K562 (cell line): ENCODE measurements around the gene EFEMP2. TPM values are rescaled to one million over a fixed set of nuclear protein-coding genes. Genes with fewer than 3 reads are reported as not detected.
A peak's percentile ranks its signal among the peaks of the same experiment; 100 is the strongest.

Source experiments
- BRF1 ChIP-seq: IDR thresholded peaks from 3 replicates; pipeline ENCODE4 v1.6.1; 2011; ENCODE audit warnings: borderline replicate concordance, mild to moderate bottlenecking; ENCODE audit not compliant: insufficient read length; ENCODE audit errors: extremely low read depth
- CBFA2T2 ChIP-seq: fragments of 450-650 bp; conservative IDR thresholded peaks from 2 replicates; pipeline ENCODE4 v1.6.1; 2017; ENCODE audit warnings: mild to moderate bottlenecking
- COPS2 ChIP-seq: fragments of 450-650 bp; conservative IDR thresholded peaks from 2 replicates; pipeline ENCODE4 v1.6.1; 2016; ENCODE audit warnings: mild to moderate bottlenecking, moderate library complexity
- FUS ChIP-seq: fragments of 200-400 bp; formaldehyde crosslinking; optimal IDR thresholded peaks from 2 replicates; pipeline ENCODE3; 2017; ENCODE audit warnings: low read depth, low read length
- GABPB1 ChIP-seq: sonication (generic); formaldehyde crosslinking; IDR thresholded peaks from 2 replicates; pipeline ENCODE4 v1.8.0; 2022; ENCODE audit warnings: mild to moderate bottlenecking, missing genetic modification reagents
- GATAD2A ChIP-seq: fragments of 450-650 bp; IDR thresholded peaks from 2 replicates; pipeline ENCODE4 v1.6.1; 2017
- HNRNPH1 ChIP-seq: fragments of 200-400 bp; formaldehyde crosslinking; optimal IDR thresholded peaks from 2 replicates; pipeline ENCODE3; 2017; ENCODE audit warnings: low read depth, mild to moderate bottlenecking, low read length, moderate library complexity
- MCM7 ChIP-seq, 2 experiments: fragments of 450-650 bp; IDR thresholded peaks; 2 replicates each; pipeline ENCODE4 v1.6.1; 2016 to 2018
- NBN ChIP-seq: fragments of 450-650 bp; IDR thresholded peaks from 2 replicates; pipeline ENCODE4 v1.6.1; 2016; ENCODE audit warnings: low read depth, mild to moderate bottlenecking
- NFE2 ChIP-seq: IDR thresholded peaks from 2 replicates; pipeline ENCODE4 v1.6.1; 2014; ENCODE audit warnings: antibody characterized with exemption, low read depth
- POLR2AphosphoS2 ChIP-seq: IDR thresholded peaks from 2 replicates; pipeline ENCODE4 v1.6.1; 2012; ENCODE audit warnings: low read length, improper control_type of control experiment
- PYGO2 ChIP-seq: fragments of 450-650 bp; IDR thresholded peaks from 2 replicates; pipeline ENCODE4 v1.6.1; 2016; ENCODE audit warnings: mild to moderate bottlenecking, missing genetic modification characterization, moderate library complexity, missing compliant biosample characterization
- RFX1 ChIP-seq: fragments of 450-650 bp; IDR thresholded peaks from 2 replicates; pipeline ENCODE4 v1.6.1; 2016; ENCODE audit warnings: mild to moderate bottlenecking, moderate library complexity
- SIRT6 ChIP-seq: IDR thresholded peaks from one replicate; pipeline ENCODE4 v1.6.1; 2012; ENCODE audit warnings: low read depth, mild to moderate bottlenecking, control low read depth, inconsistent platforms, low read length, moderate library complexity
- SMC3 ChIP-seq: conservative IDR thresholded peaks from 2 replicates; pipeline ENCODE4 v1.6.1; 2011; ENCODE audit warnings: low read depth, low read length, improper control_type of control experiment; ENCODE audit not compliant: insufficient read depth
- SRSF1 ChIP-seq: fragments of 200-400 bp; formaldehyde crosslinking; IDR thresholded peaks from 2 replicates; pipeline ENCODE4 v1.6.1; 2017; ENCODE audit warnings: mild to moderate bottlenecking, low read depth, low read length, moderate library complexity
- ZBED1 ChIP-seq: IDR thresholded peaks from 2 replicates; pipeline ENCODE4 v1.6.1; 2014
- polyA plus RNA-seq, 8 experiments: library from polyadenylated mRNA; depleted of rRNA in 4 of 8; stranded (reverse) in 5 of 8; unstranded in 3 of 8; fragments of >200 nt; fragmentation: Nextera tagmentation in 2 of 8; fragmentation: Illumina TruSeq in 1 of 8; extraction: Ambion mirVana in 2 of 8; extraction: Trizol in 1 of 8; gene quantifications; 2 replicates each; pipeline versions ENCODE4 v1.2.1 to v1.2.3, GENCODE V29; 2011 to 2014; ENCODE audit warnings: inconsistent platforms in 1 of 8, missing spikeins in 1 of 8
- total RNA-seq, 7 experiments: library from RNA; depleted of rRNA in 6 of 7; stranded (reverse); fragments of >200 nt in 6 of 7; fragmentation: Illumina TruSeq in 2 of 7; extraction: Trizol in 2 of 7; gene quantifications; 2 replicates each; pipeline versions ENCODE4 v1.2.1 to v1.2.3, GENCODE V29; 2011 to 2021; ENCODE audit warnings: low replicate concordance in 1 of 7
- TF ChIP-seq, protein P1 (sequence below): fragments of 450-650 bp; IDR thresholded peaks from 2 replicates; pipeline ENCODE4 v1.6.1; 2018; ENCODE audit not compliant: partially characterized antibody
- TF ChIP-seq, protein P2 (sequence below): sonication (generic); formaldehyde crosslinking; IDR thresholded peaks from 2 replicates; pipeline ENCODE4 v1.8.1; 2023; ENCODE audit warnings: mild to moderate bottlenecking, missing genetic modification reagents
- TF ChIP-seq, protein P3 (sequence below), 3 experiments: IDR thresholded peaks in 2 of 3; conservative IDR thresholded peaks in 1 of 3; 2 replicates each; pipeline ENCODE4 v1.5.1; 2011 to 2012; ENCODE audit warnings: low read length in 3 of 3, mild to moderate bottlenecking in 3 of 3, control low read depth in 2 of 3, improper control_type of control experiment in 1 of 3, inconsistent platforms in 1 of 3, low read depth in 1 of 3, mixed read lengths in 1 of 3, moderate library complexity in 1 of 3; ENCODE audit not compliant: insufficient read depth in 2 of 3

The EFEMP2 gene
- total and polyA plus RNA-seq, 9 of the 15 experiments (the other 6 are each of a cell fraction or from before 2014, with no cell fraction given): 0.07 to 2.9 (median 0.69) TPM; not detected in 1

DNA sequence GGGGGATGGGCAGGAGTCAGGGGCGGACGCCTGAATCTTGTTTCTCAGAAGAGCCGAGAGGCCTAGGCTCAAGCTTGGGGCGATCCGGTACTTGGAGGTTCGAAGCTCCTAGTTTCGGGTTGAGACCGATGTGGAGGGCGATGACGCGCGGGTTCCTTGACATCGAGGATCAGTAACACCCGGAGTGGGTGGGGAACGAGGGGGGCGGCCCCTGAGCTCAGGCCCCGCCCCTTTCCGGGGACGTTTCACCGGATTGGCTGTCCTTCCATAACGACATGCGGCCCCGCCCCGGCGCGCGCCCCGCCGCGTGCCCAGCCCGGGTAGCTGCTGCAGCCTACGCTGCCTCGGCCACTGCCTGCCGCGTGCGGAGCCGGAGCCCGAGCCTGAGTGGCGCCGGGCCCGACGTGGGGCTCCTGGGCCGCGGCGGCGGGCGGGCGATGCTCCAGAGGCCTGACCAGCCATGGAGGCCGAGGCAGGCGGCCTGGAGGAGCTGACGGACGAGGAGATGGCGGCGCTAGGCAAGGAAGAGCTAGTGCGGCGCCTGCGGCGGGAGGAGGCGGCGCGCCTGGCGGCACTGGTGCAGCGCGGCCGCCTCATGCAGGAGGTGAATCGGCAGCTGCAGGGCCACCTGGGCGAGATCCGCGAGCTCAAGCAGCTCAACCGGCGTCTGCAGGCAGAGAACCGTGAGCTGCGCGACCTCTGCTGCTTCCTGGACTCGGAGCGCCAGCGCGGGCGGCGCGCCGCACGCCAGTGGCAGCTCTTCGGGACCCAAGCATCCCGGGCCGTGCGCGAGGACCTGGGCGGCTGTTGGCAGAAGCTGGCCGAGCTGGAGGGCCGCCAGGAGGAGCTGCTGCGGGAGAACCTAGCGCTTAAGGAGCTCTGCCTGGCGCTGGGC, 18.0 kb upstream of the EFEMP2 start, which contains the start of gene CCDC85B (continued):
- TF ChIP-seq, protein P1, sequence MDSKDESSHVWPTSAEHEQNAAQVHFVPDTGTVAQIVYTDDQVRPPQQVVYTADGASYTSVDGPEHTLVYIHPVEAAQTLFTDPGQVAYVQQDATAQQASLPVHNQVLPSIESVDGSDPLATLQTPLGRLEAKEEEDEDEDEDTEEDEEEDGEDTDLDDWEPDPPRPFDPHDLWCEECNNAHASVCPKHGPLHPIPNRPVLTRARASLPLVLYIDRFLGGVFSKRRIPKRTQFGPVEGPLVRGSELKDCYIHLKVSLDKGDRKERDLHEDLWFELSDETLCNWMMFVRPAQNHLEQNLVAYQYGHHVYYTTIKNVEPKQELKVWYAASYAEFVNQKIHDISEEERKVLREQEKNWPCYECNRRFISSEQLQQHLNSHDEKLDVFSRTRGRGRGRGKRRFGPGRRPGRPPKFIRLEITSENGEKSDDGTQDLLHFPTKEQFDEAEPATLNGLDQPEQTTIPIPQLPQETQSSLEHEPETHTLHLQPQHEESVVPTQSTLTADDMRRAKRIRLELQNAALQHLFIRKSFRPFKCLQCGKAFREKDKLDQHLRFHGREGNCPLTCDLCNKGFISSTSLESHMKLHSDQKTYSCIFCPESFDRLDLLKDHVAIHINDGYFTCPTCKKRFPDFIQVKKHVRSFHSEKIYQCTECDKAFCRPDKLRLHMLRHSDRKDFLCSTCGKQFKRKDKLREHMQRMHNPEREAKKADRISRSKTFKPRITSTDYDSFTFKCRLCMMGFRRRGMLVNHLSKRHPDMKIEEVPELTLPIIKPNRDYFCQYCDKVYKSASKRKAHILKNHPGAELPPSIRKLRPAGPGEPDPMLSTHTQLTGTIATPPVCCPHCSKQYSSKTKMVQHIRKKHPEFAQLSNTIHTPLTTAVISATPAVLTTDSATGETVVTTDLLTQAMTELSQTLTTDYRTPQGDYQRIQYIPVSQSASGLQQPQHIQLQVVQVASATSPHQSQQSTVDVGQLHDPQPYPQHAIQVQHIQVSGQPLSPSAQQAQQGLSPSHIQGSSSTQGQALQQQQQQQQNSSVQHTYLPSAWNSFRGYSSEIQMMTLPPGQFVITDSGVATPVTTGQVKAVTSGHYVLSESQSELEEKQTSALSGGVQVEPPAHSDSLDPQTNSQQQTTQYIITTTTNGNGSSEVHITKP: peak; percentile 35
- no peak for TF ChIP-seq GATAD2A
- TF ChIP-seq BRF1: no peak
- TF ChIP-seq, protein P2, sequence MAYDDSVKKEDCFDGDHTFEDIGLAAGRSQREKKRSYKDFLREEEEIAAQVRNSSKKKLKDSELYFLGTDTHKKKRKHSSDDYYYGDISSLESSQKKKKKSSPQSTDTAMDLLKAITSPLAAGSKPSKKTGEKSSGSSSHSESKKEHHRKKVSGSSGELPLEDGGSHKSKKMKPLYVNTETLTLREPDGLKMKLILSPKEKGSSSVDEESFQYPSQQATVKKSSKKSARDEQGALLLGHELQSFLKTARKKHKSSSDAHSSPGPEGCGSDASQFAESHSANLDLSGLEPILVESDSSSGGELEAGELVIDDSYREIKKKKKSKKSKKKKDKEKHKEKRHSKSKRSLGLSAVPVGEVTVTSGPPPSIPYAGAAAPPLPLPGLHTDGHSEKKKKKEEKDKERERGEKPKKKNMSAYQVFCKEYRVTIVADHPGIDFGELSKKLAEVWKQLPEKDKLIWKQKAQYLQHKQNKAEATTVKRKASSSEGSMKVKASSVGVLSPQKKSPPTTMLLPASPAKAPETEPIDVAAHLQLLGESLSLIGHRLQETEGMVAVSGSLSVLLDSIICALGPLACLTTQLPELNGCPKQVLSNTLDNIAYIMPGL: peak; percentile 22
- TF ChIP-seq FUS: peak; percentile 85
- no peak for TF ChIP-seq NFE2
- TF ChIP-seq SIRT6: no peak
- TF ChIP-seq CBFA2T2: no peak
- no peak for TF ChIP-seq HNRNPH1
- TF ChIP-seq, protein P3, sequence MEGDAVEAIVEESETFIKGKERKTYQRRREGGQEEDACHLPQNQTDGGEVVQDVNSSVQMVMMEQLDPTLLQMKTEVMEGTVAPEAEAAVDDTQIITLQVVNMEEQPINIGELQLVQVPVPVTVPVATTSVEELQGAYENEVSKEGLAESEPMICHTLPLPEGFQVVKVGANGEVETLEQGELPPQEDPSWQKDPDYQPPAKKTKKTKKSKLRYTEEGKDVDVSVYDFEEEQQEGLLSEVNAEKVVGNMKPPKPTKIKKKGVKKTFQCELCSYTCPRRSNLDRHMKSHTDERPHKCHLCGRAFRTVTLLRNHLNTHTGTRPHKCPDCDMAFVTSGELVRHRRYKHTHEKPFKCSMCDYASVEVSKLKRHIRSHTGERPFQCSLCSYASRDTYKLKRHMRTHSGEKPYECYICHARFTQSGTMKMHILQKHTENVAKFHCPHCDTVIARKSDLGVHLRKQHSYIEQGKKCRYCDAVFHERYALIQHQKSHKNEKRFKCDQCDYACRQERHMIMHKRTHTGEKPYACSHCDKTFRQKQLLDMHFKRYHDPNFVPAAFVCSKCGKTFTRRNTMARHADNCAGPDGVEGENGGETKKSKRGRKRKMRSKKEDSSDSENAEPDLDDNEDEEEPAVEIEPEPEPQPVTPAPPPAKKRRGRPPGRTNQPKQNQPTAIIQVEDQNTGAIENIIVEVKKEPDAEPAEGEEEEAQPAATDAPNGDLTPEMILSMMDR (IDR thresholded peaks at IDR 0.05 in 2 of 3, conservative IDR thresholded peaks at IDR 0.05 in 1 of 3; ENCODE audit: insufficient read depth in 2 of 3, low read depth in 1 of 3, low read length in 3 of 3): peak in 1 of 3 experiments; percentile 13; a peak in 1 of 6 replicates
- TF ChIP-seq COPS2: no peak
- peak; percentile 15; the same call in 1 of the 2 replicates for TF ChIP-seq ZBED1
- TF ChIP-seq NBN: no peak
- no peak for TF ChIP-seq RFX1
- TF ChIP-seq SMC3: no peak
- TF ChIP-seq MCM7 (IDR thresholded peaks at IDR 0.05): no peak
- TF ChIP-seq SRSF1: no peak
- TF ChIP-seq PYGO2 (tag): no peak
- no peak for TF ChIP-seq POLR2AphosphoS2
- TF ChIP-seq GABPB1 (CRISPR knock-in tag): no peak; the same call in 1 of the 2 replicates
